ACHN (cell line): ENCODE measurements around the gene SAXO1.
"Not testable (repeated sequence)": the region's sequence is repeated elsewhere in the genome, so short reads cannot be mapped to it uniquely, and the experiment has no call there.

Experiments used
- DNase-seq: peaks from one replicate; pipeline ENCODE4 v3.0.0-alpha.2; 2015
- in situ Hi-C: cut with HindIII; loops from 2 replicates; pipeline ENCODE4 v1.10.0; 2017; ENCODE audit warnings: low sequenced_read_pairs, low pct_ligation_motif_present, low pct_unique_long_range_greater_than_20kb

Gene SAXO1

GRCh38 chr9:19033015-19033414 is at the start of gene SAXO1:
TSS of gene SAXO1 (minus strand) at chr9:19033209. CDS start at chr9:19032908, 301 bp downstream.
- no peak for DNase-seq
- in situ Hi-C loops, result no loop called here

DNA sequence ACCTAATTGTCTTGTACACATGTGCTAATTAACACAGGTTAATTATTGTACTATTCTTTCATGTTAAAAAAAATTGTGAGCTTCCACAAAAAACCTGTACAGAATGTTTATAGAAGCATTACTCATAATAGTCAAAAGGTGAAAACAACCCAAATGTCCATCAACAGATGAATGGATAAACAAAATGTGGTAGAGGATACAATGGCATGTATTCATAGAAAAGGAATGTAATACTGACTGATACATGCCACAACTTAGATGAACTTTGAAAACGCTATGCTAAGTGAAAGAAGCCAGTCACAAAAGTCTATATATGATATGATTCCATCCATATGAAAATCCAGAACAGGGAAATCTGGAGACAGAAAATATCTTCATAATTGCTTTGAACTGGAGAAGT is 41.8 kb upstream of the SAXO1 start:
- in situ Hi-C loops, result no loop called here

DNA sequence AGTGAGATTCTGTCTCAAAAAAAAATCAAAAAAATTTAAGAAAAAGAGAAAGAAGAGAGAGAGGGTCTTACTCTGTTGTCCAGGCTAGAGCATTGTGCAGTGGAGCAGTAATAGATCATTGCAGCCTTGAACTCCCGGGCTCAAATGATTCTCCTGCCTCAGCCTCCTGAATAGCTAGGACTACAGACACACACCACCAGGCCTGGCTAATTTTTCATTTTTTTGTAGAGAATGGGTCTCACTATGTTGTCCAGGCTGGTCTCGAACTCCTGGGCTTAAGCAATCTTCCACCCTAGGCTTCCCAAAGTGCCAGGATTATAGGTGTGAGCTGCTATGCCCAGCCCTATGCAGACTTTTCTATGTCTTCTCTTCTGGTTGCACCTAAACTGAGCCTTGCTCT is 41.2 kb upstream of the SAXO1 start:
- in situ Hi-C loops, result no loop called here
- DNase-seq, result no peak

More for the DNA sequence above, 41.8 kb upstream of the SAXO1 start:
- DNase-seq, result no peak

DNA sequence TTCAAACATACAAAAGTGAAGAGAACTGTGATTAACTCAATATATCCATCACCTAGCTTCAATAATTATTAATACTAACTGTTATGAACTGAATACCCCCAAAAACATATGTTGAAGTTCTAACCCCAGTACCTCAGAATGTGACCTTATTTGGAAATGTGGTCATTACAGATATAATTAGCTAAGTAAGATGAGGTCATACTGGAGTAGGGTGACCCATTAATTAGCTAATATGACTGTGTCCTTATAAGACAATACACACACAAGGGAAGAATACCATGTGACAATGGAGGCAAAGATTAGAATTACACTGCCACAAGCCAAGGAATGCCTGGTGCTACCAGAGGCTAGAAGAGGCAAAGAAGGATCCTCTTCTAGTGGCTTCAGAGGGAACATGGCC is 24.0 kb upstream of the SAXO1 start:
- DNase-seq, result no peak
- in situ Hi-C loops, result no loop called here

DNA sequence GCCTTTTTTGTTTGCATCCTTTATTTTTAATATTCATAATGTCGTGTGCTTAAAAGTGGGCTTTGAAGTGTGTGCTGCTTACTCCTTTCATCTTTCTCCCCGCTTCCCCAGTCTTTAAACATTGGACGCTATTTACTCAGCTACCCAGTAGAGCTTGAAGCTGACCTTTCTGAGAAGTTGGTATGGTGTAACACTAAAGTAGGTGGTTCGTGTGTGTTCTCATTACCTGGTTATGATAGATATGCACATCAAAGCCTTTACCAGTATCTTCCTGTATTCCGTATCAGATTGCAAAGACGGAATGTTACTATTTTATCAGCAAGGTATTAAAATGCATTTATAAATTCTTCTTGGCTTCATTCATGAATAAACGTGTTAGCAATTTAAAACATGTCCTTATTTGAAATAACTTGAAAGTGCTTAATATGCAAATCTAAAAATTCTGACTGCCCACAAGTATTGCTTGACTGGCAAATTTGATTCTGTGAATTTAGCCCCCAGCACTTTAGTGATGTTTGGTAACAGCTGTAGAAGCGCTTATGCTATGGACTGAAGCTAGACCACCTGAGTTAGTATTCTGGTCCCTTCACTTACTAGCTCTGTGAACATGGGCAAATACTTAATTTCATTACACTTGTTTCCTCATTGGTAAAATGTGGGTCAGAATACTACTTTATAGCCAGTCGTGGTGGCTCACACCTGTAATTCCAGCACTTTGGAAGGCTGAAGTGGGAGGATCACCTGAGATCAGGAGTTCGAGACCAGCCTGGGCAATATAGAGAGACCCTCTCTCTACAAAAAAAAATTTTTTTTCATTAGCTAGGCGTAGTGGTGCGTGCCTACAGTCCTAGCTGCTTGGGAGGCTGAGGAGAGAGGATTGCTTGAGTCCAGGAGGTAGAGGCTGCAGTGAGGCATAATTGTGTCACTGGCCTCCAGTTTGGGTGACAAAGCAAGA is 17.9 kb upstream of the SAXO1 start:
- DNase-seq, result peak; percentile 16
- in situ Hi-C loops, result no loop called here

- peak; percentile 38 for DNase-seq
- in situ Hi-C loops, result no loop called here
Observed at GRCh38 chr9:19049917-19050636, 17.1 kb upstream of the SAXO1 start.

- in situ Hi-C loops, result no loop called here
- peak; percentile 95 for DNase-seq
Observed at GRCh38 chr9:19048966-19049916, 16.2 kb upstream of the SAXO1 start, which contains the start of gene RRAGA. TSS of gene RRAGA (plus strand) at chr9:19049427. CDS start at chr9:19049660, 233 bp downstream.

DNA sequence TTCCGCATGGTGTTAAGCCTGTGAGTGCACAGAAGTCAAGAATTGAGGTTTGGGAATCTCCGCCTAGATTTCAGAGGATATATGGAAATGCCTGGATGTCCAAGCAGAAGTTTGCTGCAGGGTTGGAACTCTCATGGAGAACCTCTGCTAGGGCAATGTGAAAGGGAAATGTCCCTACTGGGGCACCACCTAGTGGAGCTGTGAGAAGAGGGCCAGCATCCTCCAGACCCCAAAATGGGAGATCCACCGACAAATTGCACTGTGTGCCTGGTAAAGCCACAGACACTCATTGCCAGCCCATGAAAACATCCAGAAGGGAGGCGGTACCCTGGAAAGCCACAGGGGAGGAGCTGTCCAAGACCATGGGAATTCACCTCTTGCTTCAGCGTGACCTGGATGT is 3.6 kb upstream of the SAXO1 start:
- DNase-seq, result no peak
- in situ Hi-C loops, result no loop called here

DNA sequence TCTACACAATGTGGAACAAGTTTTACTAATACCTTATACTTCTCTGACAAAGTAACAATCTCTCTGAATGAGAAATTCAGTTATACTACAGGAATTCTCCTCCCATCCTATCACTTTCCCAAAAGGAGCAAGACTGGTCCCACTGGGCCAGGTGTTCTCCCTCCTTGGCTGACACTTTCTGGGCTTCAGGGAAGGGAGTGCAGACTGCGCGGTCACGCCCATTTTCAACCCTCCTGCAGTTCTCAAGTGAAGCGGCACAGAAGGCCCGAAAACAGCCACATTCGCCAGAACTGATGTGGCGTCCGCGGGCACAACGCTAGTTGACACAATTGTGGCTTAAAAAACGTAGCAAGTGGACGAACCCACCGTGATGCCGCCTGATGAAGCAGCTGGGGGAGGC is 603 bp downstream of the SAXO1 start:
- in situ Hi-C loops, result no loop called here
- DNase-seq, result no peak

GRCh38 chr9:19030899-19031298 is 2.1 kb downstream of the SAXO1 start:
- no peak for DNase-seq
- in situ Hi-C loops, result no loop called here

- in situ Hi-C loops, result no loop called here
- peak; percentile 62 for DNase-seq
Observed at GRCh38 chr9:19028835-19029451, 4.1 kb downstream of the SAXO1 start.

GRCh38 chr9:19027825-19028224 is 5.2 kb downstream of the SAXO1 start:
- in situ Hi-C loops, result no loop called here

GRCh38 chr9:19026375-19026774 is 6.6 kb downstream of the SAXO1 start:
- no peak for DNase-seq

More at GRCh38 chr9:19027825-19028224, 5.2 kb downstream of the SAXO1 start:
- no peak for DNase-seq

GRCh38 chr9:19023078-19023477 is 9.9 kb downstream of the SAXO1 start:
- DNase-seq, result no peak
- in situ Hi-C loops, result no loop called here

More at GRCh38 chr9:19026375-19026774, 6.6 kb downstream of the SAXO1 start:
- in situ Hi-C loops, result no loop called here

- in situ Hi-C loops, result no loop called here
- no peak for DNase-seq
Observed at GRCh38 chr9:19022206-19022605, 10.8 kb downstream of the SAXO1 start.

- in situ Hi-C loops, DNase-seq: not testable (repeated sequence)
Observed at GRCh38 chr9:19021649-19022048, 11.4 kb downstream of the SAXO1 start.

DNA sequence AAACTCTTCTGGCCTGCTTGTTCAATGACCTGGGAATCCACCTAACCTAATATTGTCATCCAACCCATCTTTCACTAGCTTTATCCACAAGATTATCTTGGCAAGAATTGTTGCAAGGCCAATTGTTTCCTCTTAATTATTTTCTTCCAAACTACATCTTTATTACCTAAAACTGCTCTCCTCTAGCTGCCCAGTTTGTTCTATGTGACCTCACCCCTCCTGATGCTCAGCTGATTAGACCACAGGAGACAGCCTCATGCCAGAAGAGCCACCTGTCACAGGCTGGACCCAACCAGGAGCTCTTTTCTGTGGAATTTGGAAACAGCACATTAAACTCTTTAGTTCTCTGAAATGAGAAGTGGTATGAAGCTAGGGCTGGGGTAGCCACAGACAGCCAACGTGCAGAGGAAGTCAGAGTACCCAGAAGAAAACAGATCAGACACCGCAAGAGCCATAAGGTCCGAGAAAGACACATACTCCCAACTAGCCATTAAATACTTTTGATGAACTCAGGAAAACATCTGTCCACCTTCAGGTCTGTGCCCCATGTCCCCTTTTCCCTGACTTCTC is 12.0 kb downstream of the SAXO1 start:
- DNase-seq, result no peak
- in situ Hi-C loops, result no loop called here

DNA sequence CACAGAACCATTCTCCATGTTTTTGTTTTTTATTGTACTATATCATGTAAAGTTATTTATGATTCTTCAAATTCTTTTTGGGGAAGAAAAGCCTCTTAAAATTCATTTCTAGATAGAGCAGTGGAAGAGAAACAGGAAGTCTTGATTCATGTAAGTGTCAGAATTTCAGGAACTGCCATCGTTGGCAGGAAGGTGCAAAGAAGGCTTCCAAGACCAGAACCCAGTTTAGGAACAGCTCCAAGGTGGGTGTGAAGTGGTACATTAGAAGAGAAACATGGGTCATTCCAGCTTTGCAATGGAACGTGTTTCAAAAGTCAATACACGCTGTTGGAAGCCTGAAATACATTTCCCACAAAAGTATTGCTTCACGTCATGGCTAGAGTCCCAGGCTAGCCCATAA is 14.8 kb downstream of the SAXO1 start:
- in situ Hi-C loops, result no loop called here
- DNase-seq, result no peak
